Stimulated activated effector memory CD8-positive, alpha-beta T cell treated with anti-CD3 and anti-CD28 coated beads, Interleukin-12 subunit alpha, Interleukin-12 subunit beta, amount 100 ng/mL, for 72 hours (primary cell): ENCODE data around the gene SIN3A.

Experiments used
- ATAC-seq: fragments of 150-1000 bp; cut with Tn5 transposase; 2 replicates; pipeline ENCODE4 v1.10.0; 2021
- DNase-seq, 2 donors: peaks; one replicate each; pipeline ENCODE4 v3.0.0; 2021 to 2022; ENCODE audit warnings: low spot score in 2 of 2
- H3K27ac Mint-ChIP-seq: one replicate; pipeline ENCODE4 v1.8.0; 2022; ENCODE audit warnings: mild to moderate bottlenecking, mixed read lengths
- H3K36me3 Mint-ChIP-seq: one replicate; pipeline ENCODE4 v1.8.0; 2022; ENCODE audit warnings: mild to moderate bottlenecking, mixed read lengths
- H3K4me1 Mint-ChIP-seq: one replicate; pipeline ENCODE4 v1.8.0; 2022; ENCODE audit warnings: mixed read lengths
- H3K4me3 Mint-ChIP-seq: one replicate; pipeline ENCODE4 v1.8.0; 2022; ENCODE audit warnings: mild to moderate bottlenecking, mixed read lengths
- H3K9me3 Mint-ChIP-seq: one replicate; pipeline ENCODE4 v1.8.0; 2022; ENCODE audit warnings: mixed read lengths

SIN3A gene

DNA sequence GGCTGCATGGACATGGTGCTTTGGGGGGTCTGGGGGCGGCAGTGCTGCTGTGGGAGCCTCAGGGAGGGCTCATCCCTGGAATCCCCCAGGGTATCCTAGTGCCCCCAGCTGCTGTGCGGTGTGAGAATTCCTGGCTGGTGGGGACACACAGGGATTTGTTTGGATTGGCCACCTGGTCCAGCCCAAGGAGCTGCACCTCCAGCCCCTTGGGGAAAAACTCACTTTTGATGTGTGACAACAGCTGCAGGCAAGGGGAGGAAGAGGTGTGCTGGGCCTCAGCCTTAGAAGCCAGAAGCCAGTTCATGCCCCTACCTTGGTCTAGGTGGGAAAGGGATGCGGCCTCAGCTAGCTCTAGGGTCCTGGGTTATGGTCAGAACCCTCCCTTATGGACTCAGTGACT, 124.0 kb downstream of the SIN3A start:
- no peak overlapping the region for H3K4me3 Mint-ChIP-seq
- ATAC-seq (no peak), DNase-seq (no peak)
- no peaks in the 10 kb centered on the region for H3K36me3 Mint-ChIP-seq
- H3K9me3 Mint-ChIP-seq: no peaks in the 10 kb centered on the region
- peak overlapping the region; percentile 44 for H3K27ac Mint-ChIP-seq
- no peaks in the 10 kb centered on the region for H3K4me1 Mint-ChIP-seq

DNA sequence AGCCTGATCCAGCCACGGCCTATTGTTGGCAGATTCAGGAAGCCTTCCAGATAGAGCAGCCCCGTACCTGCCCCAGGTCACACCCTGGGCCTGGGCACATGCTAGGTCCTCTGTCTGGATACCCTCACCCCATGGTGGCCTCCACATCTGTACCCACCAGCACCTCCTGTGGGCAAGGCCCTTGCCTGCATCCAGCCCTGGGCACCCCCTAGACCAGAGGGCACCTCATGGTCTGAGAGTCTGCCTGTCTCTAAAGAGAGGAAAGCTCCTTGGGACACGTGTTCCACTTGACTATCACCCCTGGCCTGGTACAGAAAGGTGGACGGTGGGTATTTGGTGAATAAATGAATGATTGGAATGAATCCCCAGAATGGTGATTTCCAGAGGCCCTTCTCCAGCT, 124.5 kb downstream of the SIN3A start:
- no peak for DNase-seq
- ATAC-seq: no peak
- H3K4me3 Mint-ChIP-seq: no peak overlapping the region
- peak overlapping the region; percentile 10 for H3K27ac Mint-ChIP-seq
- no peaks in the 10 kb centered on the region for H3K9me3 Mint-ChIP-seq
- H3K36me3 Mint-ChIP-seq: no peaks in the 10 kb centered on the region
- H3K4me1 Mint-ChIP-seq: no peaks in the 10 kb centered on the region

- DNase-seq (no peak), ATAC-seq (no peak)
- no peaks in the 10 kb centered on the region for H3K9me3 Mint-ChIP-seq
- no peak overlapping the region for H3K27ac Mint-ChIP-seq
- H3K36me3 Mint-ChIP-seq: no peaks in the 10 kb centered on the region
- no peaks in the 10 kb centered on the region for H3K4me1 Mint-ChIP-seq
- no peak overlapping the region for H3K4me3 Mint-ChIP-seq
Measured at GRCh38 chr15:75325922-75326321, 125.6 kb downstream of the SIN3A start.

GRCh38 chr15:75321711-75322110, 129.8 kb downstream of the SIN3A start:
- Mint-ChIP-seq H3K27ac (no peak overlapping the region), H3K4me3 (no peak overlapping the region), H3K4me1 (no peaks in the 10 kb centered on the region), H3K9me3 (no peaks in the 10 kb centered on the region), H3K36me3 (no peaks in the 10 kb centered on the region)
- ATAC-seq (no peak), DNase-seq (no peak)
